ENCODE data around the gene UBASH3A.

UBASH3A gene, protein sequence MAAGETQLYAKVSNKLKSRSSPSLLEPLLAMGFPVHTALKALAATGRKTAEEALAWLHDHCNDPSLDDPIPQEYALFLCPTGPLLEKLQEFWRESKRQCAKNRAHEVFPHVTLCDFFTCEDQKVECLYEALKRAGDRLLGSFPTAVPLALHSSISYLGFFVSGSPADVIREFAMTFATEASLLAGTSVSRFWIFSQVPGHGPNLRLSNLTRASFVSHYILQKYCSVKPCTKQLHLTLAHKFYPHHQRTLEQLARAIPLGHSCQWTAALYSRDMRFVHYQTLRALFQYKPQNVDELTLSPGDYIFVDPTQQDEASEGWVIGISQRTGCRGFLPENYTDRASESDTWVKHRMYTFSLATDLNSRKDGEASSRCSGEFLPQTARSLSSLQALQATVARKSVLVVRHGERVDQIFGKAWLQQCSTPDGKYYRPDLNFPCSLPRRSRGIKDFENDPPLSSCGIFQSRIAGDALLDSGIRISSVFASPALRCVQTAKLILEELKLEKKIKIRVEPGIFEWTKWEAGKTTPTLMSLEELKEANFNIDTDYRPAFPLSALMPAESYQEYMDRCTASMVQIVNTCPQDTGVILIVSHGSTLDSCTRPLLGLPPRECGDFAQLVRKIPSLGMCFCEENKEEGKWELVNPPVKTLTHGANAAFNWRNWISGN

GRCh38 chr21:42403611-42404231 lies at the start of gene UBASH3A:
UBASH3A (plus strand) TSS chr21:42403902; CDS start chr21:42403946, 44 bp downstream.
- no peak for DNase-seq

DNA sequence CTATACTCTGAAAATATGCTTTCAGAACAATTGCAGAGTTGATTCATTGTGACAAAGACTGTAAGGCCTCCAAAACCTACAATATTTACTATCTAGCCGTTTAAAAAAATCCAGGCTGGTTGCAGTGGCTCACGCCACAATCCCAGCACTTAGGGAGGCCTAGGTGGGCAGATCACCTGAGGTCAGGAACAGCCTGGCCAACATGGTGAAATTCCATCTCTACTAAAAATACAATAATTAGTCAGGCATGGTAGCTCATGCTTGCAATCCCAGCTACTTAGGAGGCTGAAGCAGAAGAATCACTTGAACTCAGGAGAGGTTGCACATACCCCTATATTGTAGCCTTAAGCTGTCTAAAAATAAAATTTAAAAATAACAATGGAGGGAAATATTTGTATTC lies 47.7 kb upstream of the UBASH3A start:
- DNase-seq = no peak

- no peak for DNase-seq
These were observed 47.1 kb upstream of the UBASH3A start for GRCh38 chr21:42356650-42357049.

DNA sequence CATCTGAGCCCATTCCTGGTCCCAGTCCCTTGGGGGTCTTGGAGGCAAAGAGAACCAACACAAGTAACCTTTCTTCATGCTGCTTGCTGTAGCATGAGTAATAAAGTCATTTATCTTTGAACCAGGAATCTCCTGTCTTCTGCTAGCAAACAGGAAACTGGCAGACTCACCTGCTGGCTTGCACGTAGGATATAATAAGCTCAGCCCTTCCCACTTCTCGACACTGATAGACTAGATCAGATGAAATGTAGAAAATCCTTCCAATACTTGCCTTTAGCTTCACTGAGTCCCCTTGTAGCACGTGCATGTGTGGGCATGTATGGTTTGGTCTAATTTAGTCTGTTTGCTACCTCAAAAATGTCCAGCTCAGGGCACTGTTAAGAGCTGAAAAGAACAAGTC lies 46.4 kb upstream of the UBASH3A start:
- DNase-seq = no peak

- no peak for DNase-seq
These were observed 45.4 kb upstream of the UBASH3A start for GRCh38 chr21:42358261-42358660.

DNA sequence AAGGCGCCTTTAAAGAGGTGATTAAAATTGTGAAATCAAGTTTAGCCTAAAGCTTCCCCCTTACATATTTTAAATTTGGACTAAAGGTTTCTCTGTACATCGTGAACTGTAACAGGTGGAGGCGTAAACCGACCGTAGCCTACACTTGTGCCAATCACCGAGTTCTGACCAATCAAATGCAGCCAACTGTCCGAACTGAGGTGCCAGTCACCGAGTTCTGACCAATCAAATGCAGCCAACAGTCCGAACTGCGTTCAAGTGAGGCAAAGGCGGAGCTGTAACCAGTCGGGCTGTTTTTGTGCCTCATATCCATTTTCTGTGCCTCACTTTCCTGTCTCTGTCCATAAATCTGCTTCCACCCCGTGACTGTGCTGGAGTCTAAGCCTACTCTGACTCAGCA lies 44.8 kb upstream of the UBASH3A start:
- DNase-seq = no peak

DNA sequence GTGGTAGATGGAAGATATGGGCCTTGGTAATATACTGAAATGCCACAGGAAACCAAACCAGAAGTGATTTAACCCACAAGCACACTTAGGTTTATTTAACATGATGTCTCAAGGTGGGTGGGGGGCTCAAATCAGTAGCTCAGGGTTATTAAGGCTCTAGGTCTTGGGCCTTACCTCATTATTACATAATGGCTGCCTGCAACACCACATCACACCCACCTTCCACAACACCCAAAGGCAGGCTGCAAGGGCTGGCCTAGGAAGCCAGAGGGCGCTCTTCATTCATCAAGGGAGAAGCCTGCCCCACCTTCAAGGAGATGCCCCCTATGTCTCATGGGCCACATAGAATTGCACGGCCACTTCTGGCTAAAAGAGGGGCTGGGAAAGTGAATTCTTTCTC lies 43.4 kb upstream of the UBASH3A start:
- DNase-seq = no peak

GRCh38 chr21:42361286-42361685 lies 42.4 kb upstream of the UBASH3A start:
- no peak for DNase-seq

- no peak for DNase-seq
These were observed 41.5 kb upstream of the UBASH3A start for GRCh38 chr21:42362198-42362597.

- no peak for DNase-seq
These were observed 41.0 kb upstream of the UBASH3A start for GRCh38 chr21:42362700-42363099.

- no peak for DNase-seq
These were observed 40.4 kb upstream of the UBASH3A start for GRCh38 chr21:42363312-42363711.

DNA sequence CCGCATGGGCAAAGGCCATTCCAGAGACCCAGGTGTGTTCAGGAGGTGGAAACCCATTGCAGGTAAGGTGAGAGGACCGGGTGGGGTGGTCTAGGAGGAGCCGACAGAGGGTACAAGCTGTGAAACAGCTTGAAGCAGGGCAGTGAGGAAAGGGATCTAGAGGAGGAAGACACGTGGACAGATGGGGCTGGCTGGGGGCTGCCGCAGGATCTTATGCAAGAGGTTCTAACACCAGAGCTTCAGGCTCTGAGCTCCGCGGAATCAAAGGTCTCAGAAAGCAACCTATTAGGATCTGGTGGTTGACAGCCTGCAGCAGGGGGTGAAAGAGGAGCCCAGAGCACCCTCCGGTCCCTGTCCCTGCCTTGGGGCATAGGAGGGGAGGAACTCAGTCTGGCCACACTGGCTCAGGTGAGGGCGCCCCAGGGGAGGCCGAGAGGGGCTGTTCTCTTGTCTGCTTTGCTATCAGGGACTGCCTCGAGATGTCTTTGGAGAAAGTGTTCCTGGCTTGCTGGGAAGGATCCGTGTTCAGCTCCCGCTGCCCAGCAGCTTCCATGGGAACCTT lies 39.3 kb upstream of the UBASH3A start:
- DNase-seq = no peak

DNA sequence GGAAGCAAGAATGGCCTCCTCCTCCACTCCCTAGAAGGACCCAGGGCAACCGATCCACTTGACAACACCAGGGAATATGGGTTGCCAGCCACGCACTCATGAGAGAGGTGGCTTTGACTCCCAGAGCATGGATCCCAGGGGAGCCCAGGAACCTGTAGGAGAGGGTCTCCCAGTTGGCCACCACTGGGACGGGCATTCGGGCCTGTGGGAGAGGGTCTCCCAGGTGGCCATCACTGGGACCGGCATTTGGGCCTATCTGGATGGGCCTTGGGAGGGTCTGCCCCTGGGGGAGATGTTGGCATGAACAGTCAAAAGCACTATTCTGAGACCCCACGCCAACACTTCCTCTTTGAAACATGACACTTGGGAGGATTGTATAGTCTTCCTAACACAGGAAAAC lies 37.9 kb upstream of the UBASH3A start:
- no peak for DNase-seq

GRCh38 chr21:42366292-42367010 lies 37.3 kb upstream of the UBASH3A start, which contains the start of gene TFF1:
TFF1 (minus strand) TSS chr21:42366535; CDS start chr21:42366495, 40 bp downstream.
- DNase-seq = no peak

- no peak for DNase-seq
These were observed 36.1 kb upstream of the UBASH3A start for GRCh38 chr21:42367367-42368165.

GRCh38 chr21:42369821-42370220 lies 33.9 kb upstream of the UBASH3A start:
- no peak for DNase-seq

DNA sequence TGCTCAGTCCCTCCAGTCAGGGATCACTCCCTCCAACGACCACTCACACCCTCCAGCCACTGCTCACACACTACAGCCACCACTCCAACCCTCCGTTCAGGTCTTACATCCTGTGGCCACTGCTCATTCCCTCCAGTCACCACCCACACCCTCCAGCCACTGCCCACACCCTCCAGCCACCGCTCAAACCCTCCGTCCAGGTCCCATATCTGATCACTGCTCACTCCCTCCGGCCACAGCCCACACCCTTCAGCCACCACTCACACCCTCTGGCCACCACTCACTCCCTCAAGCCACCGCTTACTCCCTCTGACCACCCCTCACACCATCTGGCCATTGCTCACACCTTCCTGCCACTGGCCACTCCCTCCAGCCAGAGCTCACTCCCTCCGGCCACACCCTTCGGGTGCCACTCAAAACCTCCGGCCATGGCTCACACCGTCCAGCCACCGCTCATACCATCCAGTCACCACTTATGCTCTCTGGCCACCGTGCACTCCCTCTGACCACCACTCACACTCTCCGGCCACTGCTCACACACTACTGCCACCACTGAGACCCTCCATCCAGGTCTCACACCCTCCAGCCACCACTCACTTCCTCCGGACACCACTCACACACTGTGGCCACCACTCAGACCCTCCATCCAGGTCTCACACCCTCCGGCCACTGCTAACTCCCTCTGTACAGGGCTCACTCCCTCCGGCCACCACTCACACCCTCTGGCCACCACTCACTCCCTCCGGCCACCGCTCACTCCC lies 32.6 kb upstream of the UBASH3A start:
- no peak for DNase-seq

DNA sequence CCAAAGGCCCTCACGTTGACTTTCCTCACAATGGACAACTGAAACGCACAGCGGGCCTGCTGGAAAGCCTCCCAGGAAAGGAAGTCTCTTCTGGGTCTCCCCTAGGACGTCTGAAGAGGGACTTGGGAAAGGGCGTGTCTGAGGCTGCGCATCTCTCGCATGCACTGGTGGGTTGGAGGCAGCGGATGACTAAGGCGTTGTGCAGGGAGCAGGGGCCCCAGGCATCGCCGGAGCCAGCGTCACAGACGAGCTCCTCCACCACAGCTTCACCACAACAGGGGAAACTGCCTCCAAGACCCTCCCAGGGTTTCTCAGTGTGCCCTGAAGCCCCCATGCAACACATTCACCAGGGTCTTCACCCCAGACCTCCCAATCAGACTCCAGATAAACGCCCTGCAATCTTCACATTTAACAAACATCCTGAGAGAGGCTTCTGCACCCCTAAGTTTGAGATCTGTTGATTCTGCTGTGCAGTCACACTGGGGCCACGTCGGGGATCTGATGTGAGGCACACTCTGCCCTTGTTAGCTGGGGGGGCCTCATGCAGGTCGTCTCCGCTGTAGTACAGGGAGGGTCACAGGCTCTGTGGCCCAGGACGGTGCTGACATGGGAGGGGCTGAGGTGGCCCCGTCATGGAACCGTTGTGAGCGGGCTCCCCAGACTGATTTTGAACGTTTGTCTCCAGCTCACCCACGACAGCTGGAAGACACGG lies 30.4 kb upstream of the UBASH3A start:
- no peak for DNase-seq

GRCh38 chr21:42373908-42374455 lies 29.7 kb upstream of the UBASH3A start:
- no peak for DNase-seq

DNA sequence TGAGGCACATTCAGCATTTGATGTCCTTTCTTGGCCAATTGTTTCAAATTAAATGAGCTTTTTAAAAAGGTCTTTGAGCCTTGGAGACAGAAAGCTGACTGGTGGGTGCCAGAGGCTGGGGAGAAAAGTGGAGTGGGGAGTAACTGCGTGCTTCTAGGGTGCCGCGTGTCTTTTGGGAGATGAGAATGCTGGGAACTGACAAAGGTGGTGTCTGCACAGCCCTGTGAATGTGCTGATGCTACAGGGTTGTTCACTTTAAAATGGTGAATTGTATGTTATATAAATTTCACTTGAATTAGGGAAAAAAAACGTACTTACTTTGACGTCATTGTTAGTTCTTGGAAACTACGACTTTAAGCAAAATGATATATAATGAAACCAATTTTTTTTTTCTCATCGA lies 29.2 kb upstream of the UBASH3A start:
- DNase-seq = no peak
